ENCODE data around the gene TMEM178A. TPM values are rescaled to one million over a fixed set of nuclear protein-coding genes. Genes with fewer than 3 reads are reported as not detected.
"Not testable (repeated sequence)": the region's sequence is repeated elsewhere in the genome, so short reads cannot be mapped to it uniquely, and the experiment has no call there.

TMEM178A gene
- total RNA-seq, 1 experiment from 2014 or later, result not detected

- DNase-seq, result no peak
- H3K36me3 ChIP-seq, result no peaks in the 10 kb centered on the region
- H3K9me3 ChIP-seq, result no peaks in the 10 kb centered on the region
These were observed 51.4 kb downstream of the TMEM178A start for GRCh38 chr2:39717067-39717466.

GRCh38 chr2:39718483-39718882 lies 52.8 kb downstream of the TMEM178A start:
- no peaks in the 10 kb centered on the region for H3K36me3 ChIP-seq
- DNase-seq, result peak; percentile 63
- no peaks in the 10 kb centered on the region for H3K9me3 ChIP-seq
- H3K4me3 ChIP-seq, result no peak overlapping the region; the same call in 1 of the 2 replicates
- no peaks in the 10 kb centered on the region for H3K27me3 ChIP-seq

More at GRCh38 chr2:39717067-39717466, 51.4 kb downstream of the TMEM178A start:
- Histone ChIP-seq H3K27me3 (no peaks in the 10 kb centered on the region), H3K4me3 (no peak overlapping the region)

- Histone ChIP-seq H3K27me3 (no peaks in the 10 kb centered on the region), H3K9me3 (no peaks in the 10 kb centered on the region; the same call in 1 of the 2 replicates), H3K36me3 (no peaks in the 10 kb centered on the region), H3K4me3 (no peak overlapping the region)
- peak; percentile 97 for DNase-seq
These were observed 53.6 kb downstream of the TMEM178A start for GRCh38 chr2:39719317-39719716.

GRCh38 chr2:39720970-39721369 lies 55.3 kb downstream of the TMEM178A start:
- no peaks in the 10 kb centered on the region; the same call in 1 of the 2 replicates for H3K9me3 ChIP-seq
- no peaks in the 10 kb centered on the region for H3K27me3 ChIP-seq
- H3K4me3 ChIP-seq, result no peak overlapping the region
- no peaks in the 10 kb centered on the region for H3K36me3 ChIP-seq
- no peak for DNase-seq

GRCh38 chr2:39723497-39723896 lies 57.8 kb downstream of the TMEM178A start:
- H3K36me3 ChIP-seq, result no peaks in the 10 kb centered on the region
- no peak overlapping the region for H3K4me3 ChIP-seq
- H3K27me3 ChIP-seq, result no peaks in the 10 kb centered on the region
- DNase-seq, result no peak
- H3K9me3 ChIP-seq, result no peaks in the 10 kb centered on the region; the same call in 1 of the 2 replicates

GRCh38 chr2:39723946-39724827 lies 58.5 kb downstream of the TMEM178A start:
- Histone ChIP-seq H3K4me3 (no peak overlapping the region), H3K36me3 (no peaks in the 10 kb centered on the region), H3K9me3 (no peaks in the 10 kb centered on the region; the same call in 1 of the 2 replicates), H3K27me3 (no peaks in the 10 kb centered on the region)
- DNase-seq, result no peak

GRCh38 chr2:39724828-39725144 lies 59.1 kb downstream of the TMEM178A start:
- H3K9me3 ChIP-seq, result no peaks in the 10 kb centered on the region; the same call in 1 of the 2 replicates
- DNase-seq, result no peak
- H3K27me3 ChIP-seq, result no peaks in the 10 kb centered on the region
- no peaks in the 10 kb centered on the region; the same call in 1 of the 2 replicates for H3K36me3 ChIP-seq
- no peak overlapping the region for H3K4me3 ChIP-seq

- peaks cover under 1% of the 10 kb centered on the region for H3K36me3 ChIP-seq
- H3K27me3 ChIP-seq, result no peaks in the 10 kb centered on the region
- DNase-seq, result no peak
- H3K9me3 ChIP-seq, result no peaks in the 10 kb centered on the region; the same call in 1 of the 2 replicates
- no peak overlapping the region for H3K4me3 ChIP-seq
These were observed 59.7 kb downstream of the TMEM178A start for GRCh38 chr2:39725401-39725800.

- not testable (repeated sequence) for H3K27me3 ChIP-seq, DNase-seq, H3K4me3 ChIP-seq
These were observed 62.4 kb downstream of the TMEM178A start for GRCh38 chr2:39728085-39728484.

GRCh38 chr2:39728941-39729351 lies 63.2 kb downstream of the TMEM178A start:
- DNase-seq, result peak; percentile 43
- Histone ChIP-seq H3K27me3 (no peaks in the 10 kb centered on the region), H3K36me3 (peaks cover 18% of the 10 kb centered on the region), H3K9me3 (no peaks in the 10 kb centered on the region; the same call in 1 of the 2 replicates), H3K4me3 (no peak overlapping the region)

More at GRCh38 chr2:39728085-39728484, 62.4 kb downstream of the TMEM178A start:
- not testable (repeated sequence) for H3K9me3 ChIP-seq
- peaks cover 13% of the 10 kb centered on the region for H3K36me3 ChIP-seq

- Histone ChIP-seq H3K4me3 (no peak overlapping the region), H3K27me3 (no peaks in the 10 kb centered on the region), H3K36me3 (peaks cover 27% of the 10 kb centered on the region), H3K9me3 (no peaks in the 10 kb centered on the region)
- DNase-seq, result no peak
These were observed 64.6 kb downstream of the TMEM178A start for GRCh38 chr2:39730276-39730675.

GRCh38 chr2:39730685-39731302 lies 65.1 kb downstream of the TMEM178A start:
- no peak for DNase-seq
- no peak overlapping the region for H3K4me3 ChIP-seq
- H3K36me3 ChIP-seq, result peaks cover 32% of the 10 kb centered on the region
- no peaks in the 10 kb centered on the region for H3K9me3 ChIP-seq
- no peaks in the 10 kb centered on the region for H3K27me3 ChIP-seq

GRCh38 chr2:39731546-39731945 lies 65.8 kb downstream of the TMEM178A start:
- no peaks in the 10 kb centered on the region for H3K27me3 ChIP-seq
- no peaks in the 10 kb centered on the region for H3K9me3 ChIP-seq
- DNase-seq, result no peak
- no peak overlapping the region for H3K4me3 ChIP-seq
- peaks cover 39% of the 10 kb centered on the region for H3K36me3 ChIP-seq

- Histone ChIP-seq H3K36me3 (peaks cover 42% of the 10 kb centered on the region), H3K4me3 (no peak overlapping the region), H3K9me3 (no peaks in the 10 kb centered on the region), H3K27me3 (no peaks in the 10 kb centered on the region)
- DNase-seq, result no peak
These were observed 66.8 kb downstream of the TMEM178A start for GRCh38 chr2:39732482-39732881.

GRCh38 chr2:39733070-39733674 lies 67.5 kb downstream of the TMEM178A start:
- Histone ChIP-seq H3K36me3 (peaks cover 42% of the 10 kb centered on the region), H3K4me3 (no peak overlapping the region), H3K27me3 (no peaks in the 10 kb centered on the region), H3K9me3 (no peaks in the 10 kb centered on the region)
- DNase-seq, result no peak

- no peak for DNase-seq
- no peak overlapping the region for H3K4me3 ChIP-seq
- no peaks in the 10 kb centered on the region for H3K27me3 ChIP-seq
- peaks cover 48% of the 10 kb centered on the region for H3K36me3 ChIP-seq
- no peaks in the 10 kb centered on the region for H3K9me3 ChIP-seq
These were observed 68.7 kb downstream of the TMEM178A start for GRCh38 chr2:39734445-39734844.

GRCh38 chr2:39735648-39736047 lies 69.9 kb downstream of the TMEM178A start:
- no peaks in the 10 kb centered on the region for H3K27me3 ChIP-seq
- peaks cover 50% of the 10 kb centered on the region for H3K36me3 ChIP-seq
- H3K9me3 ChIP-seq, result no peaks in the 10 kb centered on the region
- no peak overlapping the region for H3K4me3 ChIP-seq
- no peak for DNase-seq

Measured in MG63 (cell line).